GM13976 (cell line): Measurements from ENCODE around the gene COMMD3.

ENCODE experiments used
- DNase-seq: peaks from one replicate; pipeline ENCODE4 v3.0.0; 2012; ENCODE audit warnings: low spot score
- CTCF ChIP-seq: IDR thresholded peaks from 2 replicates; pipeline ENCODE4 v1.5.1; 2012; ENCODE audit warnings: borderline replicate concordance, mild to moderate bottlenecking; ENCODE audit not compliant: insufficient read depth; ENCODE audit errors: extremely low read depth, missing control alignments, control extremely low read depth
- in situ Hi-C: fragments of 300-500 bp; cut with MboI; formaldehyde crosslinking; loops from one replicate; pipeline ENCODE4 v1.12.0; 2022; ENCODE audit warnings: low sequenced_read_pairs, mixed read lengths, inconsistent platforms; ENCODE audit not compliant: unreplicated experiment

The COMMD3 gene

GRCh38 chr10:22316286-22317075, at the start of gene COMMD3:
COMMD3 (plus strand) TSS chr10:22316388; CDS start chr10:22316418, 30 bp downstream.
- in situ Hi-C loops = no loop called here
- peak; percentile 84 for DNase-seq
- no peak for TF ChIP-seq CTCF

GRCh38 chr10:22268503-22268902, 47.7 kb upstream of the COMMD3 start:
- no peak for DNase-seq
- TF ChIP-seq CTCF = no peak
- in situ Hi-C loops = no loop called here

- DNase-seq = no peak
- in situ Hi-C loops = no loop called here
- TF ChIP-seq CTCF = no peak
Measured at GRCh38 chr10:22271786-22272185, 44.4 kb upstream of the COMMD3 start.

- TF ChIP-seq CTCF = no peak
- no peak for DNase-seq
- in situ Hi-C loops = no loop called here
Measured at GRCh38 chr10:22278441-22278782, 37.8 kb upstream of the COMMD3 start.

- DNase-seq = no peak
- in situ Hi-C loops = no loop called here
- TF ChIP-seq CTCF = no peak
Measured at GRCh38 chr10:22280078-22280477, 36.1 kb upstream of the COMMD3 start.

- no peak for TF ChIP-seq CTCF
- in situ Hi-C loops = no loop called here
- no peak for DNase-seq
Measured at GRCh38 chr10:22285130-22285529, 31.1 kb upstream of the COMMD3 start.
